GM15510 (cell line): ENCODE results near the gene DDX1.

Source experiments
- POLR2A ChIP-seq: IDR thresholded peaks from 3 replicates; pipeline ENCODE4 v1.6.1; 2011; ENCODE audit warnings: borderline replicate concordance; ENCODE audit not compliant: insufficient read length; ENCODE audit errors: extremely low read depth

The DDX1 gene

GRCh38 chr2:15591692-15592463 lies at the start of gene DDX1:
Gene DDX1 (plus strand): TSS chr2:15591868. CDS start chr2:15591934, 66 bp downstream.
- TF ChIP-seq POLR2A: peak; percentile 90

- TF ChIP-seq POLR2A: no peak
Observed at GRCh38 chr2:15543053-15543452, 48.6 kb upstream of the DDX1 start.

- TF ChIP-seq POLR2A: no peak
Observed at GRCh38 chr2:15543541-15543940, 48.1 kb upstream of the DDX1 start.

GRCh38 chr2:15544227-15544626 lies 47.4 kb upstream of the DDX1 start:
- TF ChIP-seq POLR2A: no peak

- no peak for TF ChIP-seq POLR2A
Observed at GRCh38 chr2:15546297-15547098, 45.2 kb upstream of the DDX1 start.

GRCh38 chr2:15547115-15547876 lies 44.4 kb upstream of the DDX1 start:
- no peak for TF ChIP-seq POLR2A

GRCh38 chr2:15548974-15549373 lies 42.7 kb upstream of the DDX1 start:
- no peak for TF ChIP-seq POLR2A

- TF ChIP-seq POLR2A: no peak
Observed at GRCh38 chr2:15553519-15553918, 38.1 kb upstream of the DDX1 start.

- TF ChIP-seq POLR2A: no peak
Observed at GRCh38 chr2:15553951-15554350, 37.7 kb upstream of the DDX1 start.

GRCh38 chr2:15554525-15555218 lies 37.0 kb upstream of the DDX1 start:
- TF ChIP-seq POLR2A: no peak

GRCh38 chr2:15555760-15556193 lies 35.9 kb upstream of the DDX1 start:
- no peak for TF ChIP-seq POLR2A

- TF ChIP-seq POLR2A: no peak
Observed at GRCh38 chr2:15556311-15556930, 35.2 kb upstream of the DDX1 start.

GRCh38 chr2:15557887-15558311 lies 33.8 kb upstream of the DDX1 start:
- no peak for TF ChIP-seq POLR2A
